ENCODE measurements around the gene CDKN2AIP. TPM values are rescaled to one million over a fixed set of nuclear protein-coding genes. Genes with fewer than 3 reads are reported as not detected.

Gene CDKN2AIP
- polyA plus RNA-seq, 1 of the 3 experiments (the other 2 are of a cell fraction): 8.3 TPM

GRCh38 chr4:183441276-183441675 lies 3.2 kb upstream of the CDKN2AIP start:
- H2AFZ ChIP-seq (ENCODE audit: low read depth): no peak overlapping the region
- no peak for TF ChIP-seq TEAD4 (IDR thresholded peaks at IDR 0.05; ENCODE audit: borderline replicate concordance, insufficient read depth)
- no peak for TF ChIP-seq EP300 (IDR thresholded peaks at IDR 0.05; ENCODE audit: borderline replicate concordance in 1 of 2, low read depth in 1 of 2, low read length in 1 of 2)
- TF ChIP-seq JUND (IDR thresholded peaks at IDR 0.05): no peak
- TF ChIP-seq ELF1 (IDR thresholded peaks at IDR 0.05): no peak
- TF ChIP-seq MEF2A (IDR thresholded peaks at IDR 0.05; ENCODE audit: borderline replicate concordance, low read depth): no peak
- TF ChIP-seq RFX5 (IDR thresholded peaks at IDR 0.05; ENCODE audit: low read length): no peak
- TF ChIP-seq RAD21 (IDR thresholded peaks at IDR 0.05; ENCODE audit: low read length): no peak
- no peak for TF ChIP-seq IRF3 (IDR thresholded peaks at IDR 0.05; ENCODE audit: low read depth, low read length)
- no peak for TF ChIP-seq GABPA (IDR thresholded peaks at IDR 0.05; ENCODE audit: low read depth)
- TF ChIP-seq EZH2phosphoT487 (IDR thresholded peaks at IDR 0.05; ENCODE audit: borderline replicate concordance, low read depth): no peak
- no peak for TF ChIP-seq TAF1 (IDR thresholded peaks at IDR 0.05; ENCODE audit: borderline replicate concordance, low read depth, low read length)
- TF ChIP-seq YY1 (IDR thresholded peaks at IDR 0.05; ENCODE audit: low read depth): no peak
- no peak for TF ChIP-seq CTCF (IDR thresholded peaks at IDR 0.05)
- TF ChIP-seq USF1 (IDR thresholded peaks at IDR 0.05; ENCODE audit: borderline replicate concordance, low read depth): no peak
- WGBS (ENCODE audit: low lambda C conversion rate): 100% methylated on average over 1 of the region's 1 CpG
- no peak overlapping the region for H3K9ac ChIP-seq
- no peaks in the 10 kb centered on the region for H3K9me3 ChIP-seq
- no peak overlapping the region for H3K27ac ChIP-seq (ENCODE audit: low read depth in 2 of 2, low read length in 1 of 2)
- peaks cover 30% of the 10 kb centered on the region for H3F3A ChIP-seq (replicated peaks; ENCODE audit: insufficient read depth)
- CTCF ChIA-PET: no interaction called here
- peaks cover 4 to 6% of the 10 kb centered on the region in 2 experiments for H3K36me3 ChIP-seq (replicated peaks in 1 of 2; ENCODE audit: control insufficient read depth in 1 of 2, insufficient read depth in 2 of 2, low read length in 1 of 2)
- H3K79me2 ChIP-seq (ENCODE audit: insufficient read depth): peaks cover 28% of the 10 kb centered on the region
- no peaks in the 10 kb centered on the region; the same call in 1 of the 2 replicates for H4K20me1 ChIP-seq (ENCODE audit: insufficient read depth)
- H3K9me2 ChIP-seq: no peaks in the 10 kb centered on the region
- H3K4me2 ChIP-seq: no peak overlapping the region
- peaks cover 6 to 8% of the 10 kb centered on the region in 2 experiments; a peak in 3 of 4 replicates for H3K4me1 ChIP-seq (ENCODE audit: control insufficient read depth in 1 of 2, insufficient read depth in 2 of 2, low read depth in 1 of 2, low read length in 1 of 2)
- H3K4me3 ChIP-seq (ENCODE audit: low read depth in 2 of 2, low read length in 1 of 2): no peak overlapping the region
- no peak for DNase-seq
- POLR2A ChIA-PET: no interaction called here
- H3K27me3 ChIP-seq (ENCODE audit: insufficient read depth): no peaks in the 10 kb centered on the region

Data from SK-N-SH (cell line).